ENCODE results near the gene SKAP2. TPM values are rescaled to one million over a fixed set of nuclear protein-coding genes. Genes with fewer than 3 reads are reported as not detected.

SKAP2 gene
- total and polyA plus RNA-seq, 2 of the 4 experiments (the other 2 are of a cell fraction) = 5.7 to 7.4 TPM

DNA sequence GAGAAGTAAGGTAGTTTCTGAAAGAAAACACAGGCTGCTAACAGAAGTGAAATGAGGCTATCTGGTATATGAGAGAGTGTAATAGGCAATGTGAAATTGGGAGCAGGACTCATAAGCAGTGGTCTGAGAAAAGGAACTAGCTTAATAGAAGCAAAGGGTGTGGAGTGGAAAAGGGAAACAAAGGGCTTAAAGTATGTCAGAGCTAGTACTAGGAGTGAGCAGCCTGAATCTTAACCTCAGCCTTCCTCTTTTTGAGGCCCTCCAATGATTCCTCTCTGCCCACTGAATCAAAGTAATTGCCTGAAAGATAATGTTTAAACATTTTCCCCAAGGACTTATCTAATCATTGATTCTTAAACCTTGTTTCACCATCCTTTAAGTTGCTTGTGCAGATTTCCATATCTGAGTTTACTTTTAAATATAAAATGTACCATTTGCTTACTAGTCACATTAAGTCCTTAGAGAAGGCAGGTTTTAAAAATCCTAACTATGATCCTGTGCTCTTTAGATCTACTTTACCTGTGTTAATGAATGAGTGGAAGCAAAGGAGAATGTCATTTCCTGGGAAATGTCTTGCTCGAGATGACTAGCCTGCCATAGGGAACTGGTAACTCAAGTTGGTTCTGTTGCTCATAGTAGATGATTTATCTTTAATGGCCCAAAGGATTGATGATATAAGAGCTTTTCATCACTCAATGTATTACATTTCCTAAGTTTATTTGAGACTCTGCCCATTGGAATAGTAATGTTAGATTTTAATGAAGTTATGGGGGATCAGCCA is 155.0 kb downstream of the SKAP2 start:
- no peak for ATAC-seq (ENCODE audit: low read depth)
- H3K4me2 ChIP-seq (ENCODE audit: low read depth, low read length) = no peak overlapping the region
- H4K20me1 ChIP-seq (ENCODE audit: insufficient read depth, low read length) = no peaks in the 10 kb centered on the region
- no peak overlapping the region for H4K5ac ChIP-seq (ENCODE audit: low read depth, low read length)
- H3K79me1 ChIP-seq (ENCODE audit: low read depth in 1 of 2, low read length in 2 of 2) = no peaks in the 10 kb centered on the region
- BruUV-seq (replicated peaks) = no TSS peak
- no peak overlapping the region for H3K56ac ChIP-seq (ENCODE audit: extremely low read depth, insufficient read depth, low read length)
- no peak overlapping the region for H3K18ac ChIP-seq (ENCODE audit: low read depth, low read length)
- no peak overlapping the region for H2BK120ac ChIP-seq (ENCODE audit: low read depth, low read length)
- peaks cover 2% of the 10 kb centered on the region; the same call in 1 of the 2 replicates for H3K9me1 ChIP-seq (ENCODE audit: insufficient read depth, low read length)
- ChIA-PET POLR2A (ENCODE audit: unreplicated experiment) (no interaction called here), CTCF (no interaction called here)
- H4K91ac ChIP-seq (ENCODE audit: insufficient read depth, low read depth, low read length) = no peak overlapping the region
- WGBS, 2 experiments (ENCODE audit: extremely low coverage in 2 of 2, insufficient read length in 1 of 2) = no CpG with 5 or more reads among the region's 1 CpG
- no peak overlapping the region for H2AK9ac ChIP-seq (replicated peaks; ENCODE audit: low read depth, low read length, poor library complexity)
- no peak overlapping the region for H2AK5ac ChIP-seq (ENCODE audit: low read depth, low read length)
- in situ Hi-C loops (cut with MboI; ENCODE audit: low sequenced_read_pairs) (no loop called here), dilution Hi-C loops (cut with HindIII; ENCODE audit: low sequenced_read_pairs, unreplicated experiment) (no loop called here), intact Hi-C loops (cut with micrococcal nuclease) (no loop called here)
- no peak overlapping the region for H2BK20ac ChIP-seq (ENCODE audit: low read depth, low read length)
- H3K9ac ChIP-seq (ENCODE audit: low read depth, low read length) = no peak overlapping the region
- H3K36me3 ChIP-seq (ENCODE audit: control insufficient read depth, insufficient read depth, low read length) = no peaks in the 10 kb centered on the region
- TF ChIP-seq FOS (IDR thresholded peaks at IDR 0.05; ENCODE audit: low read depth, low read length) (no peak), RAD21 (IDR thresholded peaks at IDR 0.05; ENCODE audit: low read length) (no peak), RFX5 (IDR thresholded peaks at IDR 0.05; ENCODE audit: low read depth, low read length) (no peak), POLR2A (IDR thresholded peaks at IDR 0.05; ENCODE audit: low read depth, low read length) (no peak), MXI1 (IDR thresholded peaks at IDR 0.05; ENCODE audit: borderline replicate concordance, low read depth, low read length) (no peak)
- no peak overlapping the region for H4K8ac ChIP-seq (ENCODE audit: low read depth in 2 of 2, low read length in 2 of 2)
- H3K23ac ChIP-seq (ENCODE audit: low read depth, low read length) = no peak overlapping the region
- DNase-seq = no peak
- H2AFZ ChIP-seq (replicated peaks; ENCODE audit: low read length, poor library complexity) = no peak overlapping the region
- no peak overlapping the region for H3K14ac ChIP-seq (replicated peaks; ENCODE audit: low read depth, low read length)
- no peak overlapping the region for H3K4me3 ChIP-seq (ENCODE audit: insufficient read depth, low read depth, low read length)
- H3K27ac ChIP-seq (ENCODE audit: insufficient read depth, low read length) = no peak overlapping the region
- H3K4me1 ChIP-seq (ENCODE audit: control insufficient read depth, insufficient read depth, low read length) = peaks cover 4% of the 10 kb centered on the region; the same call in 1 of the 2 replicates
- H2BK15ac ChIP-seq (ENCODE audit: low read depth, low read length) = no peak overlapping the region
- no peak overlapping the region for H3K4ac ChIP-seq (ENCODE audit: low read depth, low read length)
- no peaks in the 10 kb centered on the region for H3K9me3 ChIP-seq (ENCODE audit: control insufficient read depth, insufficient read depth, low read length)
- no peak overlapping the region for H2BK5ac ChIP-seq (ENCODE audit: low read depth, low read length, poor library complexity, severe bottlenecking)
- H3K27me3 ChIP-seq (ENCODE audit: control insufficient read depth, insufficient read depth, low read length) = no peaks in the 10 kb centered on the region
